Endothelial cell of umbilical vein (primary cell): ENCODE results near the gene MYOG. TPM values are rescaled to one million over a fixed set of nuclear protein-coding genes. Genes with fewer than 3 reads are reported as not detected.

Source experiments
- BruUV-seq: library from RNA; stranded (reverse); fragments of 400-500 nt; replicated peaks from 2 replicates; lab custom pipeline; 2021; lab: Mats Ljungman, UMichigan
- CTCF ChIA-PET: fragments of 300-600, 350-600 bp; sonication (Branson Sonifier 250); formaldehyde crosslinking; loops from one replicate; lab custom pipeline; 2021; ENCODE audit warnings: antibody characterized with exemption, inconsistent platforms; lab: Charles Lee
- POLR2A ChIA-PET: fragments of 300-600, 350-600 bp; sonication (Branson Sonifier 250); formaldehyde crosslinking; loops from one replicate; lab custom pipeline; 2021; ENCODE audit warnings: antibody characterized with exemption, inconsistent platforms; lab: Charles Lee
- DNase-seq: peaks from one replicate; pipeline ENCODE4 v3.0.0-alpha.2; 2011; ENCODE audit warnings: low read depth, low spot score
- FAIRE-seq: peaks from 2 replicates; lab custom pipeline; 2011; peaks lifted over from hg19 to GRCh38; lab: Jason Lieb, UNC
- H2AFZ ChIP-seq: 2 replicates; pipeline ENCODE4 v1.6.0; 2012; ENCODE audit warnings: low read depth, low read length, control low read depth, inconsistent platforms
- H3K27ac ChIP-seq: 2 replicates; pipeline ENCODE4 v1.5.1; 2011; ENCODE audit warnings: low read depth, mild to moderate bottlenecking, control low read depth, low read length, moderate library complexity; ENCODE audit not compliant: insufficient read depth
- H3K27me3 ChIP-seq, 2 experiments: 2 replicates each; pipeline versions ENCODE4 v1.6.0 to v1.6.1; 2011; ENCODE audit warnings: low read length in 2 of 2, mixed read lengths in 1 of 2; ENCODE audit not compliant: control insufficient read depth in 2 of 2, insufficient read depth in 2 of 2
- H3K36me3 ChIP-seq, 2 experiments: 2 replicates in 1 of 2; 3 replicates in 1 of 2; pipeline ENCODE4 v1.5.1; 2011; ENCODE audit warnings: low read length in 2 of 2, mild to moderate bottlenecking in 1 of 2, moderate library complexity in 1 of 2; ENCODE audit not compliant: control insufficient read depth in 2 of 2, insufficient read depth in 2 of 2; ENCODE audit errors: extremely low read depth in 1 of 2
- H3K4me1 ChIP-seq: 3 replicates; pipeline ENCODE4 v1.5.1; 2011; ENCODE audit warnings: mild to moderate bottlenecking, low read length; ENCODE audit not compliant: control insufficient read depth, insufficient read depth; ENCODE audit errors: extremely low read depth
- H3K4me2 ChIP-seq: 2 replicates; pipeline ENCODE4 v1.6.1; 2011; ENCODE audit warnings: low read length, control low read depth, mixed read lengths; ENCODE audit not compliant: insufficient read depth
- H3K4me3 ChIP-seq, 3 experiments: fragments of 200-600 bp in 1 of 3; sonication (generic), shearing (Covaris generic) in 1 of 3; replicated peaks in 1 of 3; 2 replicates each; pipeline ENCODE4 v1.5.1; 2011 to 2016; ENCODE audit warnings: control low read depth in 3 of 3, low read length in 3 of 3, mild to moderate bottlenecking in 2 of 3, inconsistent platforms in 1 of 3, low read depth in 1 of 3, moderate library complexity in 1 of 3; ENCODE audit not compliant: insufficient read depth in 1 of 3
- H3K79me2 ChIP-seq: 2 replicates; pipeline ENCODE4 v1.6.0; 2012; ENCODE audit warnings: low read length, inconsistent platforms; ENCODE audit not compliant: control insufficient read depth, insufficient read depth
- H3K9ac ChIP-seq: replicated peaks from 2 replicates; pipeline ENCODE3; 2011; ENCODE audit warnings: low read length, control low read depth; ENCODE audit not compliant: insufficient read depth; ENCODE audit errors: extremely low read depth
- H3K9me1 ChIP-seq: replicated peaks from 3 replicates; pipeline ENCODE4 v1.6.0; 2011; ENCODE audit warnings: mild to moderate bottlenecking, low read length; ENCODE audit not compliant: control insufficient read depth, insufficient read depth; ENCODE audit errors: extremely low read depth
- H3K9me3 ChIP-seq: replicated peaks from 2 replicates; pipeline ENCODE4 v1.5.1; 2012; ENCODE audit warnings: low read length, inconsistent platforms; ENCODE audit not compliant: control insufficient read depth, insufficient read depth
- H4K20me1 ChIP-seq: replicated peaks from 2 replicates; pipeline ENCODE3; 2011; ENCODE audit warnings: mild to moderate bottlenecking, low read length; ENCODE audit not compliant: control insufficient read depth, insufficient read depth; ENCODE audit errors: extremely low read depth
- EZH2 ChIP-seq: IDR thresholded peaks from 2 replicates; pipeline ENCODE4 v1.6.1; 2012; ENCODE audit warnings: borderline replicate concordance, low read depth, mild to moderate bottlenecking, moderate library complexity, low read length, inconsistent platforms; ENCODE audit not compliant: severe bottlenecking
- FOS ChIP-seq: IDR thresholded peaks from 2 replicates; pipeline ENCODE4 v1.6.1; 2011; ENCODE audit warnings: mild to moderate bottlenecking, low read length, moderate library complexity, borderline replicate concordance; ENCODE audit not compliant: insufficient read depth
- GATA2 ChIP-seq: IDR thresholded peaks from 2 replicates; pipeline ENCODE4 v1.7.0; 2011; ENCODE audit warnings: low read depth, mild to moderate bottlenecking, moderate library complexity, mixed read lengths, low read length; ENCODE audit not compliant: insufficient read length, insufficient read depth
- JUN ChIP-seq: IDR thresholded peaks from 2 replicates; pipeline ENCODE4 v1.6.1; 2011; ENCODE audit warnings: borderline replicate concordance, low read depth; ENCODE audit not compliant: insufficient read length, insufficient read depth
- MYC ChIP-seq: IDR thresholded peaks from one replicate; pipeline ENCODE4 v1.6.1; 2011; ENCODE audit warnings: mild to moderate bottlenecking, low read depth, low read length
- POLR2A ChIP-seq: IDR thresholded peaks from 2 replicates; pipeline ENCODE4 v1.6.1; 2012; ENCODE audit warnings: low read depth, mild to moderate bottlenecking, control low read depth, low read length
- POLR2AphosphoS5 ChIP-seq: IDR thresholded peaks from 2 replicates; pipeline ENCODE4 v1.6.1; 2012; ENCODE audit warnings: low read depth, mild to moderate bottlenecking, control low read depth, low read length, moderate library complexity; ENCODE audit not compliant: insufficient read depth
- dilution Hi-C: fragments of 300-500 bp; cut with MboI; formaldehyde crosslinking; loops from one replicate; pipeline ENCODE4 v1.15.0; 2019; ENCODE audit warnings: low sequenced_read_pairs; ENCODE audit not compliant: extremely low pct_ligation_motif_present
- intact Hi-C: fragments of 100-400 bp; cut with micrococcal nuclease; formaldehyde crosslinking; loops from one replicate; pipeline ENCODE4 v1.10.0; 2022
- polyA plus RNA-seq, 4 experiments: library from polyadenylated mRNA; depleted of rRNA in 3 of 4; stranded (reverse) in 3 of 4; unstranded in 1 of 4; fragments of >200 nt; gene quantifications; 2 replicates each; pipeline versions ENCODE4 v1.2.1 to v1.2.3, GENCODE V29; 2011 to 2012; ENCODE audit warnings: missing spikeins in 1 of 4
- total RNA-seq: library from RNA; stranded (reverse); gene quantifications from 2 replicates; pipeline ENCODE4 v1.2.3, GENCODE V29; 2021
- TF ChIP-seq, protein P1 (sequence below), 2 donors: IDR thresholded peaks; 1 replicate in 1 of 2; 2 replicates in 1 of 2; pipeline ENCODE4 v1.5.1; 2011; ENCODE audit warnings: low read length in 2 of 2, mild to moderate bottlenecking in 2 of 2, moderate library complexity in 2 of 2, control low read depth in 1 of 2, inconsistent platforms in 1 of 2, low read depth in 1 of 2; ENCODE audit not compliant: insufficient read depth in 1 of 2; ENCODE audit errors: extremely low read depth in 1 of 2
- TF ChIP-seq, protein P2 (sequence below): IDR thresholded peaks from 2 replicates; pipeline ENCODE4 v1.6.1; 2011; ENCODE audit not compliant: insufficient read depth, insufficient read length

MYOG gene
- total and polyA plus RNA-seq, 2 donors (not counting 3 experiments of a cell fraction or from before 2014, with no cell fraction given), result not detected

GRCh38 chr1:203082231-203082505, 3.6 kb downstream of the MYOG start:
- intact Hi-C loops (no loop called here), dilution Hi-C loops (no loop called here)
- no peaks in the 10 kb centered on the region for H3K36me3 ChIP-seq
- no peak for TF ChIP-seq GATA2
- no peak for TF ChIP-seq FOS
- TF ChIP-seq MYC, result no peak
- TF ChIP-seq, protein P1, sequence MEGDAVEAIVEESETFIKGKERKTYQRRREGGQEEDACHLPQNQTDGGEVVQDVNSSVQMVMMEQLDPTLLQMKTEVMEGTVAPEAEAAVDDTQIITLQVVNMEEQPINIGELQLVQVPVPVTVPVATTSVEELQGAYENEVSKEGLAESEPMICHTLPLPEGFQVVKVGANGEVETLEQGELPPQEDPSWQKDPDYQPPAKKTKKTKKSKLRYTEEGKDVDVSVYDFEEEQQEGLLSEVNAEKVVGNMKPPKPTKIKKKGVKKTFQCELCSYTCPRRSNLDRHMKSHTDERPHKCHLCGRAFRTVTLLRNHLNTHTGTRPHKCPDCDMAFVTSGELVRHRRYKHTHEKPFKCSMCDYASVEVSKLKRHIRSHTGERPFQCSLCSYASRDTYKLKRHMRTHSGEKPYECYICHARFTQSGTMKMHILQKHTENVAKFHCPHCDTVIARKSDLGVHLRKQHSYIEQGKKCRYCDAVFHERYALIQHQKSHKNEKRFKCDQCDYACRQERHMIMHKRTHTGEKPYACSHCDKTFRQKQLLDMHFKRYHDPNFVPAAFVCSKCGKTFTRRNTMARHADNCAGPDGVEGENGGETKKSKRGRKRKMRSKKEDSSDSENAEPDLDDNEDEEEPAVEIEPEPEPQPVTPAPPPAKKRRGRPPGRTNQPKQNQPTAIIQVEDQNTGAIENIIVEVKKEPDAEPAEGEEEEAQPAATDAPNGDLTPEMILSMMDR (IDR thresholded peaks at IDR 0.05; ENCODE audit: extremely low read depth in 1 of 2, insufficient read depth in 1 of 2, low read depth in 1 of 2, low read length in 2 of 2), result no peak
- no peak for TF ChIP-seq POLR2A
- TF ChIP-seq, protein P2, sequence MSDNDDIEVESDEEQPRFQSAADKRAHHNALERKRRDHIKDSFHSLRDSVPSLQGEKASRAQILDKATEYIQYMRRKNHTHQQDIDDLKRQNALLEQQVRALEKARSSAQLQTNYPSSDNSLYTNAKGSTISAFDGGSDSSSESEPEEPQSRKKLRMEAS, result no peak
- no peak for TF ChIP-seq POLR2AphosphoS5
- no peak for TF ChIP-seq JUN
- no peak for TF ChIP-seq EZH2
- H3K9me3 ChIP-seq, result no peaks in the 10 kb centered on the region
- H3K4me2 ChIP-seq, result no peak overlapping the region
- H3K4me1 ChIP-seq, result no peaks in the 10 kb centered on the region
- DNase-seq (no peak), FAIRE-seq (no peak)
- H3K27ac ChIP-seq, result no peak overlapping the region
- no TSS peak for BruUV-seq
- peaks cover 12 to 15% of the 10 kb centered on the region in 2 experiments for H3K27me3 ChIP-seq
- ChIA-PET POLR2A (no interaction called here), CTCF (interaction anchor here (1.5 to 3.7 kb wide), 3 partner anchors 42 to 185 kb away, joined by 5 to 26 read pairs (median 11); no protein-coding TSS in a partner anchor)
- H3K79me2 ChIP-seq, result no peaks in the 10 kb centered on the region
- H4K20me1 ChIP-seq, result no peaks in the 10 kb centered on the region
- no peak overlapping the region for H2AFZ ChIP-seq
- H3K4me3 ChIP-seq, result no peak overlapping the region
- H3K9me1 ChIP-seq, result no peaks in the 10 kb centered on the region
- H3K9ac ChIP-seq, result no peak overlapping the region
